ENCODE measurements around the gene FAM120A.

GRCh38 chr9:93594041-93594756, 142.7 kb downstream of the FAM120A start:
- TF ChIP-seq, protein P1, sequence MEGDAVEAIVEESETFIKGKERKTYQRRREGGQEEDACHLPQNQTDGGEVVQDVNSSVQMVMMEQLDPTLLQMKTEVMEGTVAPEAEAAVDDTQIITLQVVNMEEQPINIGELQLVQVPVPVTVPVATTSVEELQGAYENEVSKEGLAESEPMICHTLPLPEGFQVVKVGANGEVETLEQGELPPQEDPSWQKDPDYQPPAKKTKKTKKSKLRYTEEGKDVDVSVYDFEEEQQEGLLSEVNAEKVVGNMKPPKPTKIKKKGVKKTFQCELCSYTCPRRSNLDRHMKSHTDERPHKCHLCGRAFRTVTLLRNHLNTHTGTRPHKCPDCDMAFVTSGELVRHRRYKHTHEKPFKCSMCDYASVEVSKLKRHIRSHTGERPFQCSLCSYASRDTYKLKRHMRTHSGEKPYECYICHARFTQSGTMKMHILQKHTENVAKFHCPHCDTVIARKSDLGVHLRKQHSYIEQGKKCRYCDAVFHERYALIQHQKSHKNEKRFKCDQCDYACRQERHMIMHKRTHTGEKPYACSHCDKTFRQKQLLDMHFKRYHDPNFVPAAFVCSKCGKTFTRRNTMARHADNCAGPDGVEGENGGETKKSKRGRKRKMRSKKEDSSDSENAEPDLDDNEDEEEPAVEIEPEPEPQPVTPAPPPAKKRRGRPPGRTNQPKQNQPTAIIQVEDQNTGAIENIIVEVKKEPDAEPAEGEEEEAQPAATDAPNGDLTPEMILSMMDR (conservative IDR thresholded peaks at IDR 0.05; ENCODE audit: low read length): no peak
- TF ChIP-seq EZH2phosphoT487 (IDR thresholded peaks at IDR 0.05; ENCODE audit: borderline replicate concordance): no peak
